Neural crest cell (in vitro differentiated cells): ENCODE measurements around the gene CABLES2. TPM values are rescaled to one million over a fixed set of nuclear protein-coding genes. Genes with fewer than 3 reads are reported as not detected.

ENCODE experiments used
- DNase-seq: peaks from one replicate; pipeline ENCODE4 v3.0.0; 2021; ENCODE audit warnings: low read depth, mixed read lengths, low spot score
- H3K27ac Mint-ChIP-seq: one replicate; pipeline ENCODE4 v1.8.0; 2021; ENCODE audit warnings: mild to moderate bottlenecking, mixed read lengths; ENCODE audit not compliant: unreplicated experiment
- H3K27me3 Mint-ChIP-seq: 2 replicates; pipeline ENCODE4 v1.8.0; 2021; ENCODE audit warnings: low read depth, mild to moderate bottlenecking, mixed read lengths
- H3K36me3 Mint-ChIP-seq: 2 replicates; pipeline ENCODE4 v1.8.0; 2021; ENCODE audit warnings: low read depth, mild to moderate bottlenecking, mixed read lengths
- H3K4me1 Mint-ChIP-seq: 2 replicates; pipeline ENCODE4 v1.8.0; 2021; ENCODE audit warnings: mixed read lengths
- H3K4me3 Mint-ChIP-seq: one replicate; pipeline ENCODE4 v1.8.0; 2021; ENCODE audit warnings: mild to moderate bottlenecking, mixed read lengths
- H3K9me3 Mint-ChIP-seq: 2 replicates; pipeline ENCODE4 v1.8.0; 2021; ENCODE audit warnings: mixed read lengths
- CTCF ChIP-seq: fragments of 200-600 bp; sonication (generic); conservative IDR thresholded peaks from 2 replicates; pipeline ENCODE4 v1.5.0; 2021; ENCODE audit warnings: antibody characterized with exemption, mild to moderate bottlenecking
- total RNA-seq: library from RNA; stranded (reverse); gene quantifications from 2 replicates; pipeline ENCODE4 v1.2.1, GENCODE V29; 2021

The CABLES2 gene
- total RNA-seq, 1 donor from 2014 or later: 26.6 TPM

- peaks cover 26% of the 10 kb centered on the region for H3K4me1 Mint-ChIP-seq
- H3K27me3 Mint-ChIP-seq: no peaks in the 10 kb centered on the region
- H3K36me3 Mint-ChIP-seq: peaks cover 12% of the 10 kb centered on the region
- H3K4me3 Mint-ChIP-seq: peak overlapping the region; percentile 22
- TF ChIP-seq CTCF: no peak
- H3K27ac Mint-ChIP-seq: no peak overlapping the region
- DNase-seq: no peak
- H3K9me3 Mint-ChIP-seq: peaks cover 5% of the 10 kb centered on the region
Observed at GRCh38 chr20:62381842-62382241, 25.2 kb downstream of the CABLES2 start.

- TF ChIP-seq CTCF: no peak
- H3K4me1 Mint-ChIP-seq: peaks cover 26% of the 10 kb centered on the region
- H3K27ac Mint-ChIP-seq: no peak overlapping the region
- H3K36me3 Mint-ChIP-seq: peaks cover 12% of the 10 kb centered on the region
- DNase-seq: no peak
- H3K27me3 Mint-ChIP-seq: no peaks in the 10 kb centered on the region
- H3K9me3 Mint-ChIP-seq: peaks cover 5% of the 10 kb centered on the region
- H3K4me3 Mint-ChIP-seq: no peak overlapping the region
Observed at GRCh38 chr20:62381202-62381797, 25.8 kb downstream of the CABLES2 start.

- TF ChIP-seq CTCF: no peak
- no peak overlapping the region for H3K27ac Mint-ChIP-seq
- peaks cover 5% of the 10 kb centered on the region for H3K9me3 Mint-ChIP-seq
- no peaks in the 10 kb centered on the region for H3K27me3 Mint-ChIP-seq
- H3K4me1 Mint-ChIP-seq: peaks cover 12% of the 10 kb centered on the region
- H3K4me3 Mint-ChIP-seq: no peak overlapping the region
- H3K36me3 Mint-ChIP-seq: peaks cover 12% of the 10 kb centered on the region
- DNase-seq: no peak
Observed at GRCh38 chr20:62378215-62378614, 28.9 kb downstream of the CABLES2 start.

GRCh38 chr20:62377615-62378178, 29.4 kb downstream of the CABLES2 start:
- Mint-ChIP-seq H3K36me3 (peaks cover 10% of the 10 kb centered on the region), H3K27ac (no peak overlapping the region), H3K4me1 (peaks cover 16% of the 10 kb centered on the region), H3K9me3 (peaks cover 5% of the 10 kb centered on the region), H3K27me3 (no peaks in the 10 kb centered on the region), H3K4me3 (no peak overlapping the region)
- TF ChIP-seq CTCF: no peak
- no peak for DNase-seq

GRCh38 chr20:62377064-62377461, 30.0 kb downstream of the CABLES2 start:
- TF ChIP-seq CTCF: no peak
- Mint-ChIP-seq H3K27me3 (no peaks in the 10 kb centered on the region), H3K36me3 (peaks cover 5% of the 10 kb centered on the region), H3K4me1 (peaks cover 14% of the 10 kb centered on the region), H3K4me3 (peak overlapping the region; percentile 12), H3K27ac (no peak overlapping the region), H3K9me3 (peaks cover 4% of the 10 kb centered on the region)
- no peak for DNase-seq
